Fibroblast of gingiva (primary cell): ENCODE measurements around the gene SGO1.

Source experiments
- DNase-seq: peaks from one replicate; pipeline ENCODE4 v3.0.0-alpha.2; 2011; ENCODE audit warnings: low read depth

Gene SGO1

DNA sequence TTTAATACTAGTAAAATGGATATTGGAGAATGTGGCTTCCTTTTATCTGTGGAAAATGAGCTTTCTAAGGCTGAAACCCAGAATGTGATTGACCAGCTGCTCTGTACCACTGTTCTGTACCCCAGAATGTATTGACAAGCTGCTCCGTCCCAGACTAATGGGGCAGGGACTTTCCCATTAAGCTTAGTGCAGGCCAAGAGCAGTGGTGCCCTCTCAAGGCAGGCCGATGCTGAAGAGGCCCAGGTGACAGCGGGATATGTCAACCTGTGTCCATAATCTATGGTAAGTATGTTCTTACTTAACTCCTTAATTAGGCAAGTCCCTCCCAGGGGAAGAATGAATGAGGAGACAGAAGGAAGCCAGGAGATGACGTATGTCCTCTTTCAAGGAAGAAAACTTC, 31.1 kb downstream of the SGO1 start:
- no peak for DNase-seq

DNA sequence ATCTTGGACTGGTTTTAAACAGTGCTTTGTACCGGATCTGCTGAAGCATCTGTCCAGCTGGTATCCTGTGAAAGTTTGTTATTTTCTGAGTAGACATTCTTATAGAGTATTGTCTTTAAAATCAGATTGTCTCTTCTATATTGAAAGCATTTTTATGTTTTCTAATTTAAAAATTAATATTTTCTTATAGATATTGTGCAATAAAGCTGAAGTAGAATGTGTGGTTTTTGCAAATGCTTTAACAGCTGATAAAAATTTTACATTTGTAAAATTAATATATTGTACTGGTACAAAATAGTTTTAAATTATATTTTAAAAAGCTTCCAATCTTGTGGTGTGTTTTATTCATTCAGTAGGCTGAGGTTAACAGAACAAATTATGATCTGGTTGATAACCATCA, 31.9 kb downstream of the SGO1 start:
- no peak for DNase-seq

DNA sequence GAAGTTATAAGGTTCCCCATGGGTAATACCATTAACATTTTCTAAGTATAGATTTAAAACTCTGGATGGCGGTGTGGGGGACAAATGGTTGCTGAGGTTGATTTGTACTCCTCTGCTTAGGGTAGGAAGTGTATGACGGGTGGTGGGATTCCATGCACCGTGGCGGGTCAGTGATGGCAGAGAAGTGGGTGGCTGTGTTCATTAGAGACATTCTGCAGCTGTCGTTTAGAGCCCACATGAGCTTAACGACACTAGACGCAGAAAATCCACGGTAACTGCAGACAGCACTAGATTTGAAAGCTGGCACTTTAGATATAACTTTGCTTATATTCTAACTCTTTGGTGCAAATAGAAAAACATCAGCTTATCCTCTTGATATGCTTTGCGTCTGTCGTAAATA, 37.5 kb downstream of the SGO1 start:
- no peak for DNase-seq

DNA sequence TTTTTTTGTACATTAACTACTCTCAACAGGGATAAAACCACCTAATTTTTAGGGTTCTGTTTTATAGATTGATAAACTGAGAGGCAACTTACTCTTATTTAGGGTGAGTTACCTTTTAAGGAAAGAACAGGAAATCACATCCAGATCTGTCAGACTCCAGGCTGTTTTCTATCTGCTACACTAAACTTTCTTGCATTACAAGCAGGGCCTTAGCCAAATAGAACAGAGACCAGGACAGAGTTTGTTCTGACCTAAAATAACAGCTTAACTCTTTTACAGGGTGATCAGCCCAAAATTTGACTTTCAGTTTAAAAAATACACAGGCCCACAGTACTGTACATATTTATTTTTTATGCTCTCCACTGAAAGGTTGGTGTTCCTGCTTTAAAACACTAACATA, 38.6 kb downstream of the SGO1 start:
- DNase-seq = no peak

DNA sequence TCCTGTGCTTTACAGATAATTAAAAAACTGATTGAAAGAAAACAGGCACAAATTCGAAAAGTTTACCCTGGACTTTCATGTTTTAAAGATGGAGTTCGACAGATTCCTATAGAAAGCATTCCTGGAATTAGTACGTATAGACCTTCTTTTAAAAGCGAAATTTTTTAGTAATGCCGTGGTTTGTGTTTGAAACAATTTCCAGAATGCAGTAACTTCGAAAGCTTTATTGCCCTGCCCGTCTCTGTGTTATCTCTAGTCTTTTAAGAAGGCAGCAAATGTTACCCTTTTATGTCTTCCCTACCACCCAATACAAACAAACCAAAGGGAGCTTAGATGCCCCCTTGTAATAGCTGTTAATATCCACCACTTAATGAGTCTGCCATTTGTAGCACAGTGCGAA, 39.7 kb downstream of the SGO1 start:
- DNase-seq = no peak

DNA sequence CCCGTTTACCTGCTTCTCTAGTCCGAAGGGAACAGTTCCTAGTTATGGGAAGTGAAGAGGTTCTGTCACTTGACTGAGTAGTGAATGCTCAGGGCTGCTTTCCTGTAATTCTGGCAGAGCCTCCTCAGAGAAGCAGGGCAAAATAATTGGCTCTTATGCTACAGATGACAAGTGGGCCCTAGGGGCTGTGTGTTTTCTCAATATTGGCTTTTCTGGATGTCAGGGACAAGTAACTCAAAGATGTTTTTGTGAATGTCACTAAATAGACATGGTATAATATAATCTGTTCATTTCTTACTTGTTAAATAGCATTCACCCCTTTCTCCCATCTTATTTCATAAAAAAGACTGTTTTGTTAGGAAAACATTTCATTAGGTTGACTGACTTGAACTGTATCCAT, 40.1 kb downstream of the SGO1 start:
- DNase-seq = no peak

DNA sequence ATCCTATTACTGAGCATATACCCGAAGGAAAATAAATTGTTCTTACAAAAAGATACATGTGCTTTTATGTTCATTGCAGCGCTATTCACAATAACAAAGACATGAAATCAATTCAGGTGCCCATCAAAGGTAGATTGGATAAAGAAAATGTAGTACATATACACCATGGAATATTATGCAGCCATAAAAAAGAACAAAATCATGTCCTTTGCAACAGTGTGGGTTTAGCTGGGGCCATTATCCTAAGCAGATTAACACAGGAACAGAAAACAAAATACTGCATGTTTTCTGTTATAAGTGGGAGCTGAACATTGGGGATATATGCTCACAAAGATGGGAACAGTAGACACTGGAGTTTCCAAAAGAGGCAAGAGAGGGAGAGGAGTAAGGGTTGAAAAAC, 42.5 kb downstream of the SGO1 start:
- no peak for DNase-seq

DNA sequence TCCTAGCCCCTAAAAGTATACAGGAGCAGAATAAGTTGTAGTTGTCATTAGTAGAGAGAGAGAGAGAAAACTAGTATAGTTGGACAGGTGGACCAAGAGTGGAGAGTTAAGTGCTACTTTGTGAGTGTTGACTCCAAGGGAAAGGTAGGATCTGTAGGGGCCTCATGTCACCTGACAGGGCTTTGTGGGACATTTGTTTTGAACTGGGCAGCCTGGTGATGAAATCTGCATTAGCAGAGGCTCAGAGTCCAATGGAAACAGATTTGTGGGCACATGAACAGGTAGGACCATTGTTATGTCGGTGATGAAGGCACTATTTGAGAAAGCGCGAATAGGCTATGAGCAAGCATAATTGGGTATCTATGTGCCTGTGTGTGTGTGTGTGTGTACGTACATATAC, 43.5 kb downstream of the SGO1 start:
- DNase-seq = no peak

DNA sequence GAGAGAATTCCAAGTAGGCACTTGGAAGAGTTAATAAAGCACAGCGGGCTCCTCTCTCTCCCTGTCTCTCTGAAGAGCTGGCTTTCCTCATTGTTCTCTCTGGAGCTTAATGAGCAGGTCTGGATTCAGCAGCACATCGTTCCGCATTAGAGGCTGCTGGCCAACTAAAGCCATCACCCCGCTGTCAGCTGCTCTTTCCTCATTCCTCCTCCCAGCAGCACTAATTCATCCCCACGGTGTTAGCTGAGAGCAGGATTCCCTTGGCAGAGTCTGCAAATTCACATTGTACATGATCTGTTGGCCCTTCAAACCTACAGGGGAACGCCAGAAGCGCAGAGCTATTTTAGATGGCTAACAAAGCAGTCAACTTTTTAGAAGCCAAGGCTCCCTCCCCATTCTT, 44.2 kb downstream of the SGO1 start:
- DNase-seq = peak; percentile 14

DNA sequence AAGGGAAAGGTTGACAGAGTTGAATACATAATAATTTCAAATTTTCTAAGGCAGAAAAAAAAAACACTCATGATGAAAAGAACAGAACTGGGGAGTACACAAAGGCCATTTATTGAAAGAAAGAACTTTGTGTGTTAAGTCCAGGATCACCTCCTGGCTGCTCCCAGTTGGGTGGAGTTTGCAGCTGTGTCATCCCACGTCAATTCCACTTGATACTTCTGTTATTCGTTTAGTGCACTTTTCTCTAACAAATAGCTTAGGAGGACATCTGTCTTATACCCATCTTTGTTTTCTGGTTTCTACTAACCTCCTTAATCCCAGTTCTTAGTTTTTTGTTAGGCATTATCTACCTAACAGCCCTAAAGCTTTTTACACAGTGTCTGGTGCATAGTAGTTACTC, 44.7 kb downstream of the SGO1 start:
- no peak for DNase-seq

DNA sequence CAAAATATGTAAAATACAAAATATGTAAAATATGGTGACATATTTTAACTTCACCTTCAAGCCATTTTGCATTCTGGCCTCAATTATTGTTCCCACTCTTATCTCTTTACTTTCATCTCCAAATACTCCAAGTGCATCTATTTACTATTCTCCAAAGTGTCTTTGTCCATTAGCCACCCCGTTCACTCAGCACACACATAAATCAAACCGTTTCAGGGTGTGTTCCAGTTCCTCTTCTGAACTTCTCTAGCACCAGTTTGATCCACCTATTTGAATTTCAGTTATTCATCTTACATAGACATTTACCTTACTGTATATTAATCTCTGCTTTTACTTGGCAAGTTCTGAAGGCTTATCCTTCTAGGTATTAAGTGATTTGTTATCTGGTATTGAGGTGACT, 45.1 kb downstream of the SGO1 start:
- no peak for DNase-seq

DNA sequence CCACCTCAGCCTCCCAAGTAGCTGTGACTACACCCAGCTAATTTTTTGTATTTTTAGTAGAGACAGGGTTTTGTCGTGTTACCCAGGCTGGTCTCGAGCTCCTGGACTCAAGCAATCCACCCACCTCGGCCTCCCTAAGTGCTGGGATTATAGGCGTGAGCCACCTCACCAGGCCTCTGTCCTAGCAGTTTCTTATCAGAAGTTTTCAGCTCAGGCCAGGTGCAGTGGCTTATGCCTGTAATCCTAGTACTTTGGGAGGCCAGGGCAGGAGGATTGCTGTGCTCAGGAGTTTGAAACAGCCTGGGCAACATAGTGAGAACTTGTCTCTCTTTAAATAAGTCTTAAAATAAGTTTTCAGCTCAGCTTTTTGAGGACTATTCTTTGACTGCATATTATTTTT, 48.4 kb downstream of the SGO1 start:
- DNase-seq = no peak

DNA sequence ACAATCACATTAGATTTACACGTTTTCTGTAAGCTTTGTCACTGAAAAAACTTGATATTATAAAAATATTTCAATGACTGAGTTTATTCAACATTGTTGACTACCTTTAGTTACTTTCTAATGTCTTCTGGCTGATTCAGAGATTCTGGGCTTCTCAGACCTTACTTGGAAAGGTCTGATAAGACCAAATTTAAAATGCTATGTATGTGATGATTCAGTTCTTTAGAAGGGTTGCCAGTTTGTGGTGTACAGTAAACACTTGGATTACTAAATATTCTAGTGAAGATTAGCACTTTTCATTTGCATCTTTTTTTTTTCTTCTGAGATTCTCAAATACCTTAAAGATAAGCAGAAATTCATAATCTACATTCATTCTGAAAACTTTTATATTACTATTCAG, 49.8 kb downstream of the SGO1 start:
- DNase-seq = no peak

DNA sequence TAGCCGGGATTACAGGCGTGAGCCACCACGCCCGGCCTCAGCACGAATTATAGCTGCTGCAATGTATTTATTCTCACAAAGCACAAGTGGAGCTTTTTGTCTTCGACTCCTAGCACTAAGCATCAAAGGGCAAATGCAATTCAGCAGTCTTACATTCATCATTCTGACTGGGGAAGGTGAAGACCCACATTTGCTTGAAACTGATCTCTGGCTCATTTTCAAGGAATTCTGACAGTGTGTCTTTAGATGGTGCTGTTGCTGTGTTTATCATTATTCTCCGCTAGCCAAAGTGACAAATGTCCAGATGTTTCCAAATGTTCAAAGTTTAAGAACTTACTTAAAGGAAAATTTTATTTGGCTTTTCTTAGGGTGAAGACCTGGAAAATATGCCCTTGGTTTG, 55.9 kb downstream of the SGO1 start:
- DNase-seq = no peak

DNA sequence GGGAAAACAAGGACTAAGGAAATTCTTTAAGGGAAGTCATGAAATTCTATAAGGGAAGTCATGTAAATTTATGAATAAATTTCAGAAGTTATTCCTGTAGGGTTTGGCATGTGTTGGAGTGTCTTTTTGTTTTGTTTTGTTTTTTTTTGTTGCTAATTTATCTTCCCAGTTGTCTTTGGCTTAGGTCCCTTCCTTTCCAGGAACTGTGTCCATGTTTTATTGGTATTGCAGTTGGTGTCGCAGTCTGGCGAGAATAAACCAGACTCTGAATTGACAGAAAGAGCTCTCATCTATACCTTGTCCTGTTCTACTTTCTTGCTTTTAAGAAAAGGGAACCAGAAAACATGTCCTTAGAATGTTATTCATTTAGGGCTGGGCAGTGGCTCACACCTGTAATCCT, 57.6 kb downstream of the SGO1 start:
- DNase-seq = no peak

DNA sequence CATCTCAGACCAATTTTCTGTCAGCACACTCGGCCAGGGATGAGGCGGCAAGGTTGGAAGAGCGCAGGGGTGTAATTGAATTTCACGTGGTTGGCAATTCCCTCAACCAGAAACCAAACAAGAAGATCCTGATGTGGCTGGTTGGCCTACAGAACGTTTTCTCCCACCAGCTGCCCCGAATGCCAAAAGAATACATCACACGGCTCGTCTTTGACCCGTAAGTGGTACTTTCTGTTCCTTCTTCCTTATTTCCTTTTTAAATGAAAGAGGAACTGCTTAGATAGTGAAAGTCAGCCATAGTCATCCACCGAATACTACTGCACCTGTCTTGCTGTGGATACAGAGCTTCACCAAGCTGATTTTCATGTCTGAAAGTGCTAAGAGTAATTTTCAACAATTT, 60.1 kb downstream of the SGO1 start:
- DNase-seq = no peak

DNA sequence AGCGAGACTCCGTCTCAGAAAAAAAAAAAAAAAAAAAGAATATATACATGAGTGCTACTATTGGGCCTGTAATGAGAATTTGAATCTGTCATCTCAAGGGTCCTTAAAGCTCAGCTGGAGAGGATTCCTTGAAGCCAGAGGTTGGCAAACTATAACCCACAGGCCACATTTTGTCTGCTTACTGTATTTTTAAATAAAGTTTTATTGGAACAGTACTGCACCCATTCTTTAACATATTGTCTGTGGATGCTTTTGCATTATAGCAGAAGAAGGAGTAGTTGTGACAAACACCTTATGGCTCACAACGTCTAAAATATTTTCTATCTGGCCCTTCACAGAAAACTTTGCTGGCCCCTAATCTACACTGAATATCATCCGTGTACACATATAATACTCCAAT, 60.7 kb downstream of the SGO1 start:
- no peak for DNase-seq

DNA sequence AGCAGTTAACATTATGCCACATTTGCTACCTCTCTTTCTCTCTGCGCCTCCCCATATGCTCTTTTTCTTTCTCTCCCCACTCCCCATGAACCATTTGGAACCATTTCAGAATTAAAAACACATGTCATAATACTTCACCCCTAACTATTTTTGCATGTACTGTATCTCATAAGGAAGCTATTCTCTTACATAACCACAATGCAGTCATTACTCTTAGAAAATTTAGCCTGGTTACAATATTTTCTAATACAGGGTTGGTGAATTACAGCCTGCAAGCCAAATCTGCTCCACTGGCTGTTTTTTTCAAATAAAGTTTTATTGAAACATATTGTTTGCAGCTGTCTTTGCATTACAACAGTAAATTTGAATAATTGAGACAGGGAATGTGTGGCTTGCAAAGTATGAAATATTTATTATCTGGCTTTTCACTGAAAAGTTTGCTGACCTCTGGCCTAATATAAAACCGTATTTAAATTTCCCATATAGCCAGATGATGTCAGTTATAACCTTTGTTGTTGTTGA, 62.8 kb downstream of the SGO1 start:
- DNase-seq = no peak

DNA sequence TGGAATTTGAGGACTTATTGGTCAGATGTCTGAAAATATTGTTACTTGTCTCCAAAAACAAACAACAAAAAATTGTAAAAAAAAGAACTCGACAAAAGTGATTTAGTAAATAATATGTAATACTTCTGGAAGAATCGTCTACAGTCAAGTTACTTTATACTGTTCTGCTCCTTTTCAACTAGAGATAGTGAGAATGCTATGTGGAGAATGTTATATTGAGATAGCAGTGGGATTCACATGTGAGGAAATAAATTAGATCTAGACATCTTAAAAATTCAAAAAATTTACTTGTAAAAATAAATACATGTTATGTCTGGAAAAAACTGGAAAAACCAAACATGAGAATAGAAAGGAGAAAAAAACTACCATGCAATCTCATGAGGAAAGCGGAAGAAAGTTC, 64.9 kb downstream of the SGO1 start:
- no peak for DNase-seq
